Measurements from ENCODE around the gene FZD7.

FZD7 gene

DNA sequence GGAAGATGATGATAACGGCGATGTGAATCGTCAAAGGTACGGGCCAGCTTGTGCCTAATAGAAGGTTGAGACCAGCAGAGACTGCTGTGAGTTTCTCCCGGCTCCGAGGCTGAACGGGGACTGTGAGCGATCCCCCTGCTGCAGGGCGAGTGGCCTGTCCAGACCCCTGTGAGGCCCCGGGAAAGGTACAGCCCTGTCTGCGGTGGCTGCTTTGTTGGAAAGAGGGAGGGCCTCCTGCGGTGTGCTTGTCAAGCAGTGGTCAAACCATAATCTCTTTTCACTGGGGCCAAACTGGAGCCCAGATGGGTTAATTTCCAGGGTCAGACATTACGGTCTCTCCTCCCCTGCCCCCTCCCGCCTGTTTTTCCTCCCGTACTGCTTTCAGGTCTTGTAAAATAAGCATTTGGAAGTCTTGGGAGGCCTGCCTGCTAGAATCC lies 3.0 kb downstream of the FZD7 start:
- TF ChIP-seq, protein P1, sequence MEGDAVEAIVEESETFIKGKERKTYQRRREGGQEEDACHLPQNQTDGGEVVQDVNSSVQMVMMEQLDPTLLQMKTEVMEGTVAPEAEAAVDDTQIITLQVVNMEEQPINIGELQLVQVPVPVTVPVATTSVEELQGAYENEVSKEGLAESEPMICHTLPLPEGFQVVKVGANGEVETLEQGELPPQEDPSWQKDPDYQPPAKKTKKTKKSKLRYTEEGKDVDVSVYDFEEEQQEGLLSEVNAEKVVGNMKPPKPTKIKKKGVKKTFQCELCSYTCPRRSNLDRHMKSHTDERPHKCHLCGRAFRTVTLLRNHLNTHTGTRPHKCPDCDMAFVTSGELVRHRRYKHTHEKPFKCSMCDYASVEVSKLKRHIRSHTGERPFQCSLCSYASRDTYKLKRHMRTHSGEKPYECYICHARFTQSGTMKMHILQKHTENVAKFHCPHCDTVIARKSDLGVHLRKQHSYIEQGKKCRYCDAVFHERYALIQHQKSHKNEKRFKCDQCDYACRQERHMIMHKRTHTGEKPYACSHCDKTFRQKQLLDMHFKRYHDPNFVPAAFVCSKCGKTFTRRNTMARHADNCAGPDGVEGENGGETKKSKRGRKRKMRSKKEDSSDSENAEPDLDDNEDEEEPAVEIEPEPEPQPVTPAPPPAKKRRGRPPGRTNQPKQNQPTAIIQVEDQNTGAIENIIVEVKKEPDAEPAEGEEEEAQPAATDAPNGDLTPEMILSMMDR (IDR thresholded peaks at IDR 0.05; ENCODE audit: borderline replicate concordance, insufficient read depth, low read depth, low read length): no peak
- H3K4me3 ChIP-seq (ENCODE audit: low read depth, low read length): no peak overlapping the region

DNA sequence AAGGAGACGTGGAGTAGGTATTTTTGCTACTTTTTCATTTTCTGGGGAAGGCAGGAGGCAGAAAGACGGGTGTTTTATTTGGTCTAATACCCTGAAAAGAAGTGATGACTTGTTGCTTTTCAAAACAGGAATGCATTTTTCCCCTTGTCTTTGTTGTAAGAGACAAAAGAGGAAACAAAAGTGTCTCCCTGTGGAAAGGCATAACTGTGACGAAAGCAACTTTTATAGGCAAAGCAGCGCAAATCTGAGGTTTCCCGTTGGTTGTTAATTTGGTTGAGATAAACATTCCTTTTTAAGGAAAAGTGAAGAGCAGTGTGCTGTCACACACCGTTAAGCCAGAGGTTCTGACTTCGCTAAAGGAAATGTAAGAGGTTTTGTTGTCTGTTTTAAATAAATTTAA lies 3.4 kb downstream of the FZD7 start:
- no peak overlapping the region for H3K4me3 ChIP-seq (ENCODE audit: low read depth, low read length)
- TF ChIP-seq, protein P1 (IDR thresholded peaks at IDR 0.05; ENCODE audit: borderline replicate concordance, insufficient read depth, low read depth, low read length): no peak

DNA sequence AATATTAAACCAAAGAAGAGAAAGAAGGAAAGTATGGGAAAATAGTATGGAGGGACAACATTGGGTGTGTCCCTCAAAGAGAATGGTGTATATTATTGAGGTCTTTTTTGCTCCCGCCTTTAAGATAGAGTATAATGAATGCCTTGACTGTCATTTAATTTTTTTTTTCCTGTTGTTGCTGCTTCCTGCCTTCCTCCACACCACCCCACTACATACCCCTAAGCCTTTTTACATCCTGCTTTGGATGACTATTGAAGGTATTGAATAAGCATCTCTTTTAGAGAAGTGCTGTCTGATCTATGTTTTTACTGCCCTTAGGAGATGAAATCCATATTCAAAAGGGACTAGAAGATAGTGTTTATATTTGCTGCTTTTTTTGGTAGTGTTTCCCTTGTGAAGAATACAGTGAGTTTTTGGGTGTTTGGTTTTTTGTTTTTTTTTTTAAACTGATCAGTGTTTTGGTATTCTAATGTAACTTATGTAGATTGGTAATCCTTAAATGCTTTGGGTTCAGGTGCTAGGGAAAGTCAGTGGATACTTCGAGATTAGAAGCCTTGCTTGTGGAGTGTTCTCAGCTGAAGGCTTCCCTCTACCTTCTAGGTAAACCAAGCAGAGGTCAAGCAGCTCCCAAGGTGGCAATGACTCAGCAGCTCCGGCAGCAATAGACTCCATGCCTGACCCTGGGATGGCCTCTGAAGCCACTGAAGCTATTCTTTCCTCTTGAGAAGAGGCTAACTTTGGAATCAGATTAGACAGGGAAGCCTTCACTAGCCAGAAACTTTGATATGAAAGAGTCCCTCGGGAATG lies 5.0 kb downstream of the FZD7 start:
- TF ChIP-seq, protein P1 (IDR thresholded peaks at IDR 0.05; ENCODE audit: borderline replicate concordance, insufficient read depth, low read depth, low read length): no peak
- no peak overlapping the region for H3K4me3 ChIP-seq (ENCODE audit: low read depth, low read length)

DNA sequence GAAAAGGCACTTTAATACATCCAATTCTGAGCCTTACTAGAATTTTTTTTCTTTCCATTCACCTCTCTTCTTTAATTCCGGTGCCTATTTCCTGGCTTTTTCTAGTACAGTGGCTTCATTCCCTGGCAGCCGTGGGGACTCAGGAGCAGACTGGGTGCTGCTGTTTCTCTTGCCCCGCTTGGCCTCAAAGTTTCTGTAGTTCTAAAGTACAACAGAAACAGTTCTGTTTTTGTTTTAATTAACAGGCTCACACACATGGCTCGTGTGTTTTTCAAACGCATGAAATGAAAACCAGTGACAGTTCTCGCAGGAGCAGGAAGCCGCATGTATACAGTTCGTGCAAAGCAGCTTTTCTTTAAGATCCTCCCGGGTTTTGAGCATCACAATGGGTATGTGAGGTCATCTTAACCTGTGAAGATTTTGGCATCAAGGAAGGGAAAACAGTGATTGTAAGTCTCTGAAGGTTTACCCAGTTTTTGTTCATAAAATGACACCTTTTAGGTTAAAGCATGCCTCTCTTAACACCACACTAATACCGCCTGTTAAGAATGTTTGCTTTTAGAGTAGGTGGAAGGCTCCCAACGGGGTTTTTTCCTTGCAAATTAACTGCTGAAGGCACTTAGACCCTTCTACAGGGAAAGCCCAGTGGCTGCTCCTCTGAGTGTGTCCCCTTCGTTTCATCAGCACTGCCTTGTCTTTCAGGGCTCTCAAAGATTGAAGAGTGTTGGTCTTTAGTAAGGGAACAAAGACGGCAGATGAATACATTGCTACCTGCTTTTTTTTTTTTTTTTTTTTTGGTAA lies 5.8 kb downstream of the FZD7 start:
- no peak overlapping the region for H3K4me3 ChIP-seq (ENCODE audit: low read depth, low read length)
- TF ChIP-seq, protein P1 (IDR thresholded peaks at IDR 0.05; ENCODE audit: borderline replicate concordance, insufficient read depth, low read depth, low read length): no peak

DNA sequence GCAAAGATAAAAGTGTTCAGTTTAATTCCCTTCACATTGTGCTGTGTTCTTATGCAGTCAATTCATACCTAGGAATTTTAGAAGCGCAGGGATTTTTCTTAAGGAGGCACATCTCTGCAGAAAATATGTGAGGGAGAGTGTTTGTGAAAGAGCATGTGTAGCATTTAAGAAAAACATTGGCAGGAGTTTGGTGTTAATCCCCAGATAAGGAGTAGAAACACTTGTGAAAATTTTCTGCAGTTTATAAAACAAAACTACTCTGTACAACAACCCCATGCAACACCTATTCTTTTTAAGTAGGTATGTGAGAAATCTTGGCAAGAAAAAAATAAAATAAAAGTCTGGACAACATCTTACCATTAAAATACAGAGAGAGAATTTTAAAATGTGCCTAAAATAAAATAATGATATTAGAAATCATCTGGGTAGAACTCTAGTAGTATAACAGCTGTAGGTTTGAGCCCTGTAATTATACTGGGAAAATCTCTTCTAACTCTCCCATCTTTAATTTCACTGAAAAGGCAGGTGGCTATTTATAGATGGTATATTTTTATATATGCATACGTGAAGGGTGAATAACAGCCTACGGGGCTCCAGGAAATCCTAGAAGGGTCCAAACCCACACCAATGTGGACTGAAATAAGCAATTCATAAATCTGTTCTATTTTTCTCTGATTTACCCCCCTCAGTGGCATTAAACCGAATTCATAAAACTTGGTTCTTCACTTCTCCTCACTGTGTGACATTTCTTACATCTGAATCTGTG lies 6.6 kb downstream of the FZD7 start:
- TF ChIP-seq, protein P1 (IDR thresholded peaks at IDR 0.05; ENCODE audit: borderline replicate concordance, insufficient read depth, low read depth, low read length): no peak

DNA sequence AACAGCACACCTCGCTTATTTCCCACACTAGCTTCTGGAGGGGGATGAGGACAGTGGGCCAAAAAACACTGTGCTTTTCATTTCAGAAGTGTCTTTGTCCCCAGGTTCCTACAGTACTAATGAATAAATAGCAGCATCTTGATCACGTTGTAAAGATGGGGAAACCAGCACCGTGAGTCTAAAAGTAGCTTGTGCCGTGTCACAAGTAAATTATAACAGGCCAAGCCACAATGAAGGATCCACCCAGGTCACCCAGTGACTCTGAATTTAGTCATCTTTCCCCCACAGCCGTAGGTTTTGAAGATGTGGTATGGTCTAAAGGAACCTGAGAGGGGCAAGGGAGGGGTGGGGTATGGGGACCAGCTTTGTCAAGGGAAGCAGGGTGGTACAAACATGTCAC lies 8.8 kb downstream of the FZD7 start:
- H3K4me3 ChIP-seq (ENCODE audit: low read depth, low read length): no peak overlapping the region
- TF ChIP-seq, protein P1 (IDR thresholded peaks at IDR 0.05; ENCODE audit: borderline replicate concordance, insufficient read depth, low read depth, low read length): no peak

More for the DNA sequence above, 6.6 kb downstream of the FZD7 start:
- no peak overlapping the region for H3K4me3 ChIP-seq (ENCODE audit: low read depth, low read length)

Measured in GM12875 (cell line).